Gastrocnemius medialis (tissue), 4 donors: Measurements from ENCODE around the gene GUK1. TPM values are rescaled to one million over a fixed set of nuclear protein-coding genes. Genes with fewer than 3 reads are reported as not detected.

ENCODE experiments used
- ATAC-seq, 2 donors: fragments of 150-250 bp; one replicate each; pipeline ENCODE4 v1.9.1; 2016
- DNase-seq, 2 donors: peaks; one replicate each; pipeline ENCODE4 v3.0.0-alpha.2; 2019
- H3K27ac ChIP-seq, 4 donors: fragments of 200-600 bp; sonication (generic); 1 replicate in 1 of 4; 2 replicates in 3 of 4; pipeline ENCODE4 v1.5.1; 2016 to 2018; ENCODE audit warnings: mild to moderate bottlenecking in 2 of 4, moderate library complexity in 1 of 4
- H3K27me3 ChIP-seq, 3 donors: fragments of 200-600 bp; sonication (generic) in 2 of 3; 1 replicate in 1 of 3; 2 replicates in 2 of 3; pipeline versions ENCODE4 v1.5.1 to v1.6.0; 2016 to 2019; ENCODE audit warnings: mild to moderate bottlenecking in 1 of 3, moderate library complexity in 1 of 3
- H3K36me3 ChIP-seq, 2 donors: fragments of 200-600 bp; sonication (generic) in 1 of 2; one replicate each; pipeline ENCODE4 v1.5.1; 2017 to 2018
- H3K4me1 ChIP-seq, 2 donors: fragments of 200-600 bp; sonication (generic) in 1 of 2; one replicate each; pipeline ENCODE4 v1.5.1; 2016 to 2017; ENCODE audit warnings: mild to moderate bottlenecking in 2 of 2
- H3K4me3 ChIP-seq, 4 donors: fragments of 200-600 bp; sonication (generic) in 3 of 4; 1 replicate in 1 of 4; 2 replicates in 3 of 4; pipeline ENCODE4 v1.5.1; 2016 to 2019; ENCODE audit warnings: mild to moderate bottlenecking in 2 of 4
- H3K9me3 ChIP-seq, 3 donors: fragments of 200-600 bp; sonication (generic) in 2 of 3; 1 replicate in 1 of 3; 2 replicates in 2 of 3; pipeline ENCODE4 v1.5.1; 2016 to 2019
- POLR2A ChIP-seq, 2 donors: fragments of 450-650 bp; IDR thresholded peaks; one replicate each; pipeline ENCODE4 v1.6.1; 2017; ENCODE audit warnings: antibody characterized with exemption in 2 of 2, mild to moderate bottlenecking in 2 of 2, moderate library complexity in 2 of 2
- in situ Hi-C, 4 donors: fragments of 200-750 bp; cut with MboI; loops; one replicate each; pipeline versions ENCODE4 v1.15.0 to v1.8.0; 2017; ENCODE audit warnings: low sequenced_read_pairs in 4 of 4
- intact Hi-C: fragments of 100-400 bp; cut with DNase I; formaldehyde crosslinking; loops from one replicate; pipeline ENCODE4 v1.15.1; 2023; ENCODE audit warnings: low total_unique reads
- total RNA-seq, 4 donors: library from RNA; depleted of rRNA; stranded (reverse); fragments of >200 nt; gene quantifications; one replicate each; pipeline versions ENCODE4 v1.1.0 to v1.2.3, GENCODE V29; 2016
- TF ChIP-seq, protein P1 (sequence below), 5 experiments: fragments of 450-650 bp in 3 of 5; fragments of 200-600 bp in 2 of 5; sonication (generic) in 2 of 5; IDR thresholded peaks in 4 of 5; conservative IDR thresholded peaks in 1 of 5; 1 replicate in 4 of 5; 2 replicates in 1 of 5; pipeline ENCODE4 v1.5.1; 2016 to 2019; ENCODE audit warnings: antibody characterized with exemption in 5 of 5, mild to moderate bottlenecking in 3 of 5, moderate library complexity in 3 of 5

GUK1 gene
- total RNA-seq, 4 donors from 2014 or later = 161 to 230 (median 183) TPM

DNA sequence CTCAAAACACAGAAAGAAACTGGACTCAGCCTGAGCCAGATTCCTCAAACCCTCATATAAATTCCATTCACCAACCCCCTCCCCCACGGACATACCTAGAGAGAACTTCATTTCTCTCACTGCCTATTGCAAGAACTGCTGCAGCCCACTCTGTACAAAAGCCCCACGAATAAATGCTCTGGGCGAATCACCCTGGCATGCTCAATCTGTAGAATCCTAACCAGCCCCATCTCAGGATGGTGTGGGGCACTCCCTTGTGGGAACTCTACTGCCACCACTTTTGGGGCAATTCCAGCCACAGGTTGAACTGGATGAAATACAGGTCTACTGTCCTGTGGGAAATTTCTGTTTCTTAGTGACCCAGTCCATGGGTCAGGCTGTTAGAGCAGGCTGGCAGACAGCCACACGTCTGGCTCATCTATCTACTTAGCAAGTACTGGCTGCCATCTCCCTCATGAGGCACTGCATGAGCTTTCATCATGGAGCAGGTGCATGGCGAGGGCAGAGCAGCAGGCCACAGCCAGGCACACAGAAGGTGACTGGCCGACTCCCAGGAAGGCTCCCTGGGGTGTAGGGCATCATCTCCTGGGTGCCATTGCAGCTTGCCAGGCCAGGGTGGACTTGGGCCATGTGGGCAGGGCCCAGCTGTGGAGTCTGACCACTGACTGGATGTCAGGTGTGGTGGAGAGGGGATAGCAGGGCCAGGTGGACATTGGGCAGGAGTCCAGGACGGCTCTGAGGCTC lies 35.4 kb upstream of the GUK1 start:
- H3K4me1 ChIP-seq = peaks cover 22 to 35% of the 10 kb centered on the region in 2 donors
- peaks cover 0 to 28% of the 10 kb centered on the region in 2 donors for H3K36me3 ChIP-seq
- in situ Hi-C loops = no loop called here
- no peaks in the 10 kb centered on the region for H3K9me3 ChIP-seq
- H3K4me3 ChIP-seq = no peak overlapping the region
- TF ChIP-seq, protein P1, sequence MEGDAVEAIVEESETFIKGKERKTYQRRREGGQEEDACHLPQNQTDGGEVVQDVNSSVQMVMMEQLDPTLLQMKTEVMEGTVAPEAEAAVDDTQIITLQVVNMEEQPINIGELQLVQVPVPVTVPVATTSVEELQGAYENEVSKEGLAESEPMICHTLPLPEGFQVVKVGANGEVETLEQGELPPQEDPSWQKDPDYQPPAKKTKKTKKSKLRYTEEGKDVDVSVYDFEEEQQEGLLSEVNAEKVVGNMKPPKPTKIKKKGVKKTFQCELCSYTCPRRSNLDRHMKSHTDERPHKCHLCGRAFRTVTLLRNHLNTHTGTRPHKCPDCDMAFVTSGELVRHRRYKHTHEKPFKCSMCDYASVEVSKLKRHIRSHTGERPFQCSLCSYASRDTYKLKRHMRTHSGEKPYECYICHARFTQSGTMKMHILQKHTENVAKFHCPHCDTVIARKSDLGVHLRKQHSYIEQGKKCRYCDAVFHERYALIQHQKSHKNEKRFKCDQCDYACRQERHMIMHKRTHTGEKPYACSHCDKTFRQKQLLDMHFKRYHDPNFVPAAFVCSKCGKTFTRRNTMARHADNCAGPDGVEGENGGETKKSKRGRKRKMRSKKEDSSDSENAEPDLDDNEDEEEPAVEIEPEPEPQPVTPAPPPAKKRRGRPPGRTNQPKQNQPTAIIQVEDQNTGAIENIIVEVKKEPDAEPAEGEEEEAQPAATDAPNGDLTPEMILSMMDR (IDR thresholded peaks at IDR 0.05 in 4 of 5, conservative IDR thresholded peaks at IDR 0.05 in 1 of 5) = no peak
- TF ChIP-seq POLR2A (IDR thresholded peaks at IDR 0.05) = no peak
- peak in 1 of 2 donors; percentile 63 for DNase-seq
- no peaks in the 10 kb centered on the region for H3K27me3 ChIP-seq
- no peak for ATAC-seq
- intact Hi-C loops = loop anchor here (10.0 kb wide), 2 partner anchors 300 to 380 kb away; partner anchors contain the start of genes RNF187 and TRIM11
- peak overlapping the region in 2 of 4 donors; percentile 18 to 97 for H3K27ac ChIP-seq

- Histone ChIP-seq H3K9me3 (no peaks in the 10 kb centered on the region), H3K36me3 (peaks cover 0 to 22% of the 10 kb centered on the region in 2 donors), H3K4me3 (no peak overlapping the region), H3K27ac (peak overlapping the region in 1 of 4 donors; percentile 97), H3K27me3 (no peaks in the 10 kb centered on the region), H3K4me1 (peaks cover 28 to 41% of the 10 kb centered on the region in 2 donors)
- ATAC-seq (no peak), DNase-seq (no peak)
- intact Hi-C loops = loop anchor here (10.0 kb wide), 2 partner anchors 299 to 379 kb away; partner anchors contain the start of genes RNF187 and TRIM11
- TF ChIP-seq POLR2A (IDR thresholded peaks at IDR 0.05) = no peak
- TF ChIP-seq, protein P1 (IDR thresholded peaks at IDR 0.05 in 4 of 5, conservative IDR thresholded peaks at IDR 0.05 in 1 of 5) = no peak
- in situ Hi-C loops = no loop called here
These were observed 34.6 kb upstream of the GUK1 start for GRCh38 chr1:228105270-228105995.

DNA sequence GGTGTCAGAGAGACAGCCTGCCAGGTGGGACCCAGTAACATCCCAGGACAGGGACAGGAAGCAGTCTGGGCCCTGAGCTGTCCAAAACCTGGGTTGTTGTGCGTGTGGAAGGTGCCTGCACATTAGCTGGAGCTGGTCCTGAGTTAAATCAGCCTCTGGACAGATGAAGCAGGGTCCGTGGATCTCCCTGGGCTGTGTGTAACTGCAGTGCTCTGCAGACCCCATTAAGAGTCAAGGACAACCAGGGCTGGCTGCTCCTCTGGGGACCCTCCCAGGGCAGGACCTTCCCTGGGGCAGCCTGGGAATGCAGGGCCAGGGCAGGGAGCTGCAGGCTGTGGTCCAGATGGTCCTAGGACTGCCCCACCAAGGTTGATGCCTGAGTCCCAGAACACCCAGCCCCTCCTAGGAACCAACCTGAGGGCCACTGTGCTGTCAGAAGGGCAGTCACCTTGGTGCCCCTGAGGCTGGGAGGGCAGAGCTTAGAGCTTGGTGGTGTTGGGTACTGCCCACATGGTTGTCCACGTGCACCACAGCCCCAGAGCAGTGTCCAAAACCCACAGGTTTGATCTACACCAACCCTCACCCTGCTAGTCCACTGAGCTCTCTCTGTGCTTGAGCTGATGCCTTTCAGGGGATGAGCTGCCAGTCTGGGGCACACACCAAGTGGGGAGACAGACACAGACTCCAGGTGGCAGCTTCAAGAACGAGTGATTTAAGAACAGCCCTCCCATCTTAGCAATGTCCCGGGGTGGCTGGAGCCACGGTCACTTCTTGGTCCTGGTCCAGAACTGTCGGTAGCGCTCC lies 33.9 kb upstream of the GUK1 start:
- no peak for ATAC-seq

GRCh38 chr1:228106800-228107054 lies 33.4 kb upstream of the GUK1 start:
- peaks cover 28 to 37% of the 10 kb centered on the region in 2 donors for H3K4me1 ChIP-seq
- intact Hi-C loops = loop anchor here (10.0 kb wide), 2 partner anchors 298 to 378 kb away; partner anchors contain the start of genes RNF187 and TRIM11
- no peak for DNase-seq

More for the DNA sequence above, 33.9 kb upstream of the GUK1 start:
- H3K9me3 ChIP-seq = no peaks in the 10 kb centered on the region
- H3K27me3 ChIP-seq = no peaks in the 10 kb centered on the region
- H3K27ac ChIP-seq = no peak overlapping the region
- peaks cover 0 to 17% of the 10 kb centered on the region in 2 donors for H3K36me3 ChIP-seq
- TF ChIP-seq, protein P1 (IDR thresholded peaks at IDR 0.05 in 4 of 5, conservative IDR thresholded peaks at IDR 0.05 in 1 of 5) = no peak
- no peak for TF ChIP-seq POLR2A (IDR thresholded peaks at IDR 0.05)
- H3K4me1 ChIP-seq = peaks cover 28 to 38% of the 10 kb centered on the region in 2 donors
- intact Hi-C loops (loop anchor here (10.0 kb wide), 2 partner anchors 299 to 379 kb away; partner anchors contain the start of genes RNF187 and TRIM11), in situ Hi-C loops (no loop called here)
- no peak for DNase-seq
- no peak overlapping the region for H3K4me3 ChIP-seq

More at GRCh38 chr1:228106800-228107054, 33.4 kb upstream of the GUK1 start:
- H3K9me3 ChIP-seq = no peaks in the 10 kb centered on the region
- in situ Hi-C loops = no loop called here
- no peaks in the 10 kb centered on the region for H3K27me3 ChIP-seq
- no peak for ATAC-seq
- TF ChIP-seq, protein P1 (IDR thresholded peaks at IDR 0.05 in 4 of 5, conservative IDR thresholded peaks at IDR 0.05 in 1 of 5) = no peak
- TF ChIP-seq POLR2A (IDR thresholded peaks at IDR 0.05) = no peak
- H3K4me3 ChIP-seq = no peak overlapping the region
- H3K36me3 ChIP-seq = peaks cover 0 to 17% of the 10 kb centered on the region in 2 donors
- no peak overlapping the region for H3K27ac ChIP-seq
